GM12892 (cell line): Measurements from ENCODE around the gene CNTNAP2.
"Not testable (repeated sequence)": the region's sequence is repeated elsewhere in the genome, so short reads cannot be mapped to it uniquely, and the experiment has no call there.

Experiments
- DNase-seq: peaks from one replicate; pipeline ENCODE4 v3.0.0; 2011; ENCODE audit not compliant: insufficient read length
- FAIRE-seq: peaks from 2 replicates; lab custom pipeline; 2011; peaks lifted over from hg19 to GRCh38; lab: Jason Lieb, UNC
- POLR2A ChIP-seq: IDR thresholded peaks from 2 replicates; pipeline ENCODE4 v1.6.1; 2011; ENCODE audit warnings: low read depth, low read length, control low read depth
- POLR2AphosphoS5 ChIP-seq: IDR thresholded peaks from 2 replicates; pipeline ENCODE4 v1.6.1; 2011; ENCODE audit warnings: low read depth, low read length, control low read depth
- TAF1 ChIP-seq: IDR thresholded peaks from 2 replicates; pipeline ENCODE4 v1.6.1; 2011; ENCODE audit warnings: low read depth, mild to moderate bottlenecking, control low read depth, low read length, borderline replicate concordance

The CNTNAP2 gene

DNA sequence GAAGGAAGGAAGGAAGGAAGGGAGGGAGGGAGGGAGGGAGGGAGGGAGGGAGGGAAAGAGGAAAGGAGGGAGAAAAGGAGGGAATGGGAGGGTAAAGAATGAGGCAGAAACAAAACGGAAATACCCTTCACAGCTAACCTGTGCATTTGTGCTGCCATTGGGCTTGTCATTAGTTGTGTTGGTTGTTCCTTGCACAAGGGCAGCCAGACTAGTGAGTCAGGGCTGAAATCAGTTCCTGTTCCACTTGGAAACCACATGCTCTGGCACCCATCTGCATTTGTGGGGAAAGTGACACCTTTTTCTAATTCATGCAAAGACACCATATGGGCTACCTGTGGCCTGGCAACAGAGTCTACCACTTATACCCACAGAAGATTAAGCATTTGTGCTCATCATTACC, 1469.9 kb downstream of the CNTNAP2 start:
- TF ChIP-seq TAF1 (no peak), POLR2AphosphoS5 (no peak), POLR2A (no peak)
- no peak for FAIRE-seq

DNA sequence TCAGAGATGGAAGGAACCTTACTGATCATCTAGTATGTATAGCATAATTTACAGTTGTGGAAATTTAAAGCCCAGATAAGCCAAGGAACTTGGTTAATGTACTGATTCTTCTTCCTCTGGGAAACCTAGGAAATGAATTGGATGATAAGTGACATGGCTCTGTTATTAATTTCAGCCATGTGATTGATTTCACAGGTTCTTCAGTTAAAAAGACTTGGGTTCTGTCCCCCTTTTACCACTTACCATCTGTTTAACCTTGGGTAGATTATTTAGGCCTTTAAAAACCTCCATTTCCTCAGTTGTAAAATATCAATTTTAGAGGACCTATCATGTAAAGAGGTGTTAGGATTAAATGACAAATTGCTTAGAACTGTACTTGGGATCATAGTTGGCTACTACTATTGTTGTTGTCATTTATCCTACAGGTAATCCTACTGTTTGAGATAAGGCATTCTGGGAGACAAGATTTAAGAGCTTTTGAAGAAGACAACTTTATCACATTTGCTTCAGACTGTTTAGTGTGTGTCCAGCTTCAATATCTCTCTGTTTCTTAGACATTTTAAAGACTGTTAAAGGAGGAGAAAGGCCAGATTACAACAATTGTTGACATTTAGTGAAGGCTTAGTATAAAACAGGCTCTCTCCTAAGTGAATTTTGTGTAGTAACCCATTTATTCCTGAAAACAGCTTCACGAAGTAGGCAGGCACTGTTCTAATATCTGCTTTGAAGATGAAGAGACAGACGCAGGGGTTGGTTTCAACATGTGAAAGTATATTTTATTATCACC, 1476.9 kb downstream of the CNTNAP2 start:
- TF ChIP-seq POLR2A = no peak
- no peak for TF ChIP-seq TAF1
- no peak for TF ChIP-seq POLR2AphosphoS5
- no peak for DNase-seq
- no peak for FAIRE-seq

More for the DNA sequence above, 1469.9 kb downstream of the CNTNAP2 start:
- no peak for DNase-seq

DNA sequence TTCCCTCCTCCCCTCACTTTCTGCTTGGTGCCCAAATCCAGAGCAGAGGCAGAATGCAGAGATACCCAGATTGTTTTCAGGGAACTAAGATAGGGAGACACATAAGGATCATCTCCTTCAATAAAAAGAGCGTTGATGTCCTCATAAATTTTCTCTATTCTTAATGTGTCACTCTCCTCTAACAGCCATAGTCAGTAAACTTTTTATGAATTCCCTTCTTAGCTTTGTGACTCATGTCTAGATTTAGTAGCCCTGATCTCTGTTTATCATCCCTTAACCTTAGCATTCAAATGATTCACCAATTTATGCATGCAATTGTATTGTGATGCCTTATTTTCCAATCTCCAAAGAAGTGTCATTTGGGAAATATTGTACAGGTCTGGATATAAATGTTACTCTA, 1478.4 kb downstream of the CNTNAP2 start:
- DNase-seq (no peak), FAIRE-seq (no peak)
- TF ChIP-seq POLR2A (no peak), POLR2AphosphoS5 (no peak), TAF1 (no peak)

DNA sequence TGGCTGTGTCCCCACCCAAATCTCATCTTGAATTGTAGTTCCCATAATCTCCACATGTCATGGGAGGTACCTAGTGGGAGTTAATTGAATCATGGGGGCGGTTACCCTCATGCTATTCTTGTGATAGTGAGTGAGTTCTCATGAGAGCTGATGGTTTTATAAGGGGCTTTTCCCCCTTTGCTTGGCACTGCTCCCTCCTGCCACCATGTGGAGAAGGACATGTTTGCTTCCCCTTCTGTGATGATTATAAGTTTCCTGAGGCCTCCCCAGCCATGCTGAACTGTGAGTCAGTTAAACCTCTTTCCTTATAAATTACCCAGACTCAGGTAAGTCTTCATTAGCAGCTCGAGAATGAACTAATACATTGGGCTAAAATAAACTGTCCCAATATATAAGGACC, 1482.1 kb downstream of the CNTNAP2 start:
- not testable (repeated sequence) for DNase-seq, FAIRE-seq

DNA sequence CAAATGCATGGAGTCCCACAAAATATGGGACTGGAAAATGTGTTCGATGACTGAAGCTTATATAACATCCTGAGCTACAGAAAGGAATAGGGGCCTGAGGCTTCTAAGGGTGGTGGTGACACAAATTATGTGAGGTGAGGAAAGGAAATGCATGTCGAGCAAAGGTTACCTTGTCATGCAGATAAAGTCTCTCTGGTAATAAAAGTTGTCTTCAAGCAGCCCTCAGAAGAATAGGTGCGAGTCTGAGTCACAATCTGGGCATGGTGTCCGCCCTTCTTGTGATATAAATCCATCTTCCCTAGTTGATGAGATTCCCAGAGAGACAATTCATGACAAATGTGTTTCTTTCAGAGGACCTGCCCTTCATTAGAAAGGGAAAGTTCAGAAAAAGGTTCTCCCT, 1488.7 kb downstream of the CNTNAP2 start:
- FAIRE-seq (no peak), DNase-seq (no peak)
- TF ChIP-seq POLR2A = no peak
- no peak for TF ChIP-seq POLR2AphosphoS5
- no peak for TF ChIP-seq TAF1

DNA sequence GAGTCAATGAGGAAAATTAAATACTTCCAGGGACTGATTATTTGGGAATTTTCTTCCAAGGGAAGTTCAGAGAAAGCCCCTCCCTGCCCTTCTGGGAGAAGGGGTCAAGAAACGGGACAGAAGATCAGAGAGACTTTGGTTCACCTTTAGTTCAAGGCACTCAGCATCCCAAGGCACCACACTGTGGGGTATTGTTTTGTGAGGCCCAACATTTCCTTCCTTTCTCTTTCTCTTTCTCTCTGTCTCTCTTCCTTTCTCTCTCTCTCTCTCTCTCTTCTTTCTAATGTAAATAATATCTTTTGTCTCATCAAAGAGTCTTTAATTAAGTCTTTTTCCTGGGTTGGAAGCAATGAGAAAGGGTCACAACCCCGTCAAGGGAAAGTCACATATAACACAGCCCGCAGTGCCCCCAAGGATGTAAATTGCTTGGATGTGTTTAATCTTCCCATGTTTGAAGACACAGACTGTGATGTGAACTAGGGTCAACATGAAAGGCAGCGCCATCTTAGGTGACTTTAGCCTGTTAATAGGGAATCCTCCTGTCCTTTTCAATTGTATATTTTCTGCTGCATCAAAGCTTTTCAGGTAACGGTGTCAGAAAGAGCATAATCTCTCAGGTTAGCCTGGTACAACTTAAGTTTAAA, 1490.7 kb downstream of the CNTNAP2 start:
- FAIRE-seq = no peak
- TF ChIP-seq TAF1 (no peak), POLR2AphosphoS5 (no peak), POLR2A (no peak)
- no peak for DNase-seq

DNA sequence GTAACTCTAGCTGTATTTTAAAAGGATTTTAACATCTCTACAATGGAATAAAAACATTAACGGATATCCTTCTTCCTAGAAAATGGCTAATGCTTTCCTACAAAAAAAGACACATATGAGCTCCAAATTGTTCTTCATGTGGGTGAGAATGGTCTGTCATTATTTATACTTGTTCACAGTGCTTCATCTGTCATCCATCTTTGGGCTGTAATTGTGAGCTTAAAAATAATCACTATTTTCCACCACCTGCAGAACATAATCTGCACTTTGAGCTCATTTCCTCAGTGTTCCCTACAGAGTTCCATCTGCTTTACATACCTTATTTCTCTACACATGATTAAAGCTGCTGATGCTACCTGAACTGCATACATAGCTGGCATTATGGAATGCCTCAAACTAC, 1494.8 kb downstream of the CNTNAP2 start:
- FAIRE-seq (no peak), DNase-seq (no peak)
- TF ChIP-seq TAF1 (no peak), POLR2A (no peak), POLR2AphosphoS5 (no peak)

DNA sequence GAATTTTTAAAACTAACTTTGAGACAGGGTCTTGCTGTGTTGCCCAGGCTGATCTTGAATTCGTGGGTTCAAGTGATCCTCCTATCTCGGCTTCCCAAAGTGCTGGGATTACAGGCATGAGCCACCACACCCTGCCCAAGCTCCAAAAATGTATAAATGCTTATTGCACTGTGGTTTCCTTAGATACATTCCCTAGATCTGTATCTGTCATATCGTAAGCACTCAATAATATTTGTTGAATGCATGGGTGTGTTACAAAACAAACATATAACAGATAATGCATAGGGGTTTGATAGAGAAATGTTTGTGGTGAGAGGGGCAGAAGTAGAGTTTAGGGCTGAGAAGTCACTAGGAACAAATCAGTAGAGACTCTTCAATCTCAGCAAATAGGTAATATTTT, 1518.7 kb downstream of the CNTNAP2 start:
- no peak for TF ChIP-seq TAF1
- TF ChIP-seq POLR2AphosphoS5 = no peak
- no peak for TF ChIP-seq POLR2A
- DNase-seq = no peak
- no peak for FAIRE-seq

DNA sequence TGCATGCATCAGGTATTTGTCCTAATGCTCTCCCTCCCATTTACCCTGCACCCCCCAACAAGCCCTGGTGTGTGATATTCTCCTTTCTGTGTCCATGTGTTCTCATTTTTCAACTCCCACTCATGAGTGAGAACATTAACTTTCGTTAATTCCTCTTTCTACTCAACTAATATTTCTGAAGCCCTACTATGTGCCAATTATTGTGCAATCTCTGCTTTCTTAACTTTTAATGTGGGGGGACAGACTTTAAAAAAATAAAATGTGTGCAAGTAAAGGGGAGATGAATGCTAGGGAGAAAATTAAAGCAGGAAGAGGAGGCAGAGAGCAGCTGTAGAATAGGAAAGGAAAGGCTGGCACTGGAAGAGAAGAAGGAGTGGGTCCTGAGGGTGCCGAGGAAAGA, 1520.0 kb downstream of the CNTNAP2 start:
- no peak for FAIRE-seq
- TF ChIP-seq POLR2A (no peak), TAF1 (no peak), POLR2AphosphoS5 (no peak)
- DNase-seq = no peak

DNA sequence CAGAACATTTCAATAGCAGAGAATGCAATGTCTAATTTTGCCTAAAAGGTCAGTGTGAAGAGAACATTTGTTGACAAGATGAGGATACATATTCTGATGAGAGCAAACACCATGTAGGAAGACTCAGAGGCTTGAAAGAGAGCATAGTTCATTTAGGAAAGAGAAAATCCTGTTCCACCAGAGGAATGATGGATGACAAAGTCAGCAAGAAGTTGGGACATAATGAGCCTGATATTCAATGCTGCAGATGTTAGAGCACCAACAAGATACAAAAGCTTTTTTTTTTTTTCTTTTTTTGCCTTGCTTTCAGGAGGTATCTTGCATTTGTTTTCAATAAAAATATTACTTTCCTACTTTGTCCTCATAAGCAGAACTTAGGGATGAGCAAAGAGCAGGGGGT, 1522.0 kb downstream of the CNTNAP2 start:
- no peak for TF ChIP-seq TAF1
- TF ChIP-seq POLR2A = no peak
- no peak for TF ChIP-seq POLR2AphosphoS5
- DNase-seq (no peak), FAIRE-seq (no peak)

DNA sequence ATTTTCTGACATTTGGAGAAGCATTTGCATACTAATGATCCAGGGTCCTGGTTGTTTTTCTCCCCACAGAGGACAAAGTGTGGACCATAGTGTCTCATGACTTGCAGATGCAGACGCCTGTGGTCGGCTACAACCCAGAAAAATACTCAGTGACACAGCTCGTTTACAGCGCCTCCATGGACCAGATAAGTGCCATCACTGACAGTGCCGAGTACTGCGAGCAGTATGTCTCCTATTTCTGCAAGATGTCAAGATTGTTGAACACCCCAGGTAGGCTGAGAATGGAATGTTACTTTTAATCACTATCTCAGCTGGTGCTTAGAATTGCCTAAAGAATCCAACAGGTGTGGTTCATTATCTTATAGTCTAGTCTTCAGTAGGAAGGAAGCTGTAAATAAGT, 1522.4 kb downstream of the CNTNAP2 start:
- DNase-seq (no peak), FAIRE-seq (no peak)
- TF ChIP-seq POLR2AphosphoS5 (no peak), POLR2A (no peak), TAF1 (no peak)

DNA sequence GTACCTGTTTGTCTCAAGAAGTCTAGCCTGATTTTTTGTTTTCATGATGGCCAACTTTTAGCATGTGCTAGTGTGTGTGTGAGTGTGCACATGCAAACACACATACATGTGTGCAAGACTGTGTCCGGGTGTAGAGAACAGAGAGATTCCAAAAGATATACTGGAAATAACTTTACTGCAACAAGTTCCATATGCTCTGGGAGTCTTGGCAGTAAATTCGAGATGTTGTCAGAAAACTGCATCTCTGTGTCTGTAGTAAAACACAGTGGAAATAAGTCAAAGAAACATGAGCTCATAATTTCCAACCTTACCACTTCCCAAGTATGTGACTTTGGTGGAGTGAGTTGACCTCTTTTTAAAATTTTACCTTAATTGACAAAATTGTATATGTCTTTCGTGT, 1523.2 kb downstream of the CNTNAP2 start:
- FAIRE-seq (no peak), DNase-seq (no peak)
- TF ChIP-seq POLR2AphosphoS5 (no peak), TAF1 (no peak), POLR2A (no peak)
